Activated T-helper 17 cell treated with anti-CD3 and anti-CD28 coated beads, Interleukin-2, amount 50 U/mL, for 72 hours (primary cell): ENCODE data around the gene PCBP4. TPM values are rescaled to one million over a fixed set of nuclear protein-coding genes. Genes with fewer than 3 reads are reported as not detected.
"Not testable (repeated sequence)": the region's sequence is repeated elsewhere in the genome, so short reads cannot be mapped to it uniquely, and the experiment has no call there.

Experiments used
- ATAC-seq: fragments of 150-1000 bp; cut with Tn5 transposase; replicated peaks from 2 replicates; pipeline ENCODE4 v1.10.0; 2021; ENCODE audit warnings: mild to moderate bottlenecking, moderate library complexity
- H3K27ac Mint-ChIP-seq: one replicate; pipeline ENCODE4 v1.8.0; 2022; ENCODE audit warnings: mixed read lengths
- H3K27me3 Mint-ChIP-seq: one replicate; pipeline ENCODE4 v1.8.0; 2022; ENCODE audit warnings: mixed read lengths
- H3K36me3 Mint-ChIP-seq: one replicate; pipeline ENCODE4 v1.8.0; 2022; ENCODE audit warnings: low read depth, mild to moderate bottlenecking, mixed read lengths
- H3K4me1 Mint-ChIP-seq: one replicate; pipeline ENCODE4 v1.8.0; 2022; ENCODE audit warnings: mixed read lengths
- H3K4me3 Mint-ChIP-seq: one replicate; pipeline ENCODE4 v1.8.0; 2022; ENCODE audit warnings: mild to moderate bottlenecking, mixed read lengths
- H3K9me3 Mint-ChIP-seq: one replicate; pipeline ENCODE4 v1.8.0; 2022; ENCODE audit warnings: mixed read lengths
- total RNA-seq, 2 donors: library from RNA; stranded (reverse); gene quantifications; one replicate each; pipeline ENCODE4 v1.2.3, GENCODE V29; 2022

The PCBP4 gene
- total RNA-seq, 2 donors from 2014 or later, result 16.4 to 18.5 TPM

DNA sequence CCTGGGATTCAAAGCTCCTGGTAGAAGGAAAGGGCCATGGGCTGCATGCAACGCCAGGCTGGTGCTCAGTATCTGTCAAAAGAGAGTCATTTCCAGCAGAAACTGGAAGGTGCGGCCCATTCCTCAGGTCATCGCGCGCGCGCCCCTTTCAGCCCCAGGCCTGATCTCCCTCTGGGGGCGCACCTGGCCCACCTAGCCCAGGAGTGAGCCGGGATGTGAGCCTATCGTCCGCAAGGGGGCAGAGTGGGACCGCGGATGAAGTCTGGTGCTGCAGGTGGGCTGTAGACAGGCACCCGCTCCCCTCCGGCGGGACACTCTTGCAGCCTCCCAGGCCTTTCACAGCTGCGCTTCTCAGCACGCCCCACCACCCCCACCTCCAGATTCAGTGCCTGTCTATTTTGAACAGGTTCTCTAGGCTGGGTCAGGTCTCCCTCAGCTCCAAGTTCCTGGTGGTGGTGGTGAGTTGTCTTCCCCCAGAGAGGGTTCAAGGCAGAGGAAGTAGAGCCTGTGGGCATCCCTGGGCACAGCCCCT is 34.3 kb upstream of the PCBP4 start:
- H3K9me3 Mint-ChIP-seq, result no peaks in the 10 kb centered on the region

DNA sequence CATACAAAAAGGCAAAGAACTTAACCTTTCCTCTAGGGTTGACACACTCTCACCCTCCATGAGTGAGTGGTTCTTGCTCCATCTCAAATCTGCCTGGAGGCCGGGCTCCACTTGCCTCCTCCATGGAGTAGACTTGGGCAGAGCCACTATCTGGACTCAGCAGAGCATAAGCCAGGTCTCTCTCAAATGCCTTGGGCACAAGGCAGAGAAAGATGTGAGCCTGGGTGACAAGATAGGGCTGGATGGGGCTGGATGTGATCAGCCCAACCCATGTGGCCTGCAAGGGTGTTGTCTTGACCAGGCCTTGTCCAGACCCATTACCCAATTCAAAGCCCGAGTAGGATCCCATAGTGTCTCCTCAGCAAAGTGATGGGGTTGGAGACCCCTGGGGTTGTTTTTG is 32.6 kb upstream of the PCBP4 start:
- H3K9me3 Mint-ChIP-seq, result no peaks in the 10 kb centered on the region
- no peak overlapping the region for H3K27ac Mint-ChIP-seq
- peaks cover 12% of the 10 kb centered on the region for H3K36me3 Mint-ChIP-seq
- peaks cover 4% of the 10 kb centered on the region for H3K4me1 Mint-ChIP-seq
- no peaks in the 10 kb centered on the region for H3K27me3 Mint-ChIP-seq
- ATAC-seq, result no peak
- H3K4me3 Mint-ChIP-seq, result no peak overlapping the region

More for the DNA sequence above, 34.3 kb upstream of the PCBP4 start:
- no peaks in the 10 kb centered on the region for H3K27me3 Mint-ChIP-seq
- no peak overlapping the region for H3K4me3 Mint-ChIP-seq
- no peak overlapping the region for H3K27ac Mint-ChIP-seq
- H3K4me1 Mint-ChIP-seq, result no peaks in the 10 kb centered on the region
- ATAC-seq, result peak; percentile 96
- no peaks in the 10 kb centered on the region for H3K36me3 Mint-ChIP-seq

DNA sequence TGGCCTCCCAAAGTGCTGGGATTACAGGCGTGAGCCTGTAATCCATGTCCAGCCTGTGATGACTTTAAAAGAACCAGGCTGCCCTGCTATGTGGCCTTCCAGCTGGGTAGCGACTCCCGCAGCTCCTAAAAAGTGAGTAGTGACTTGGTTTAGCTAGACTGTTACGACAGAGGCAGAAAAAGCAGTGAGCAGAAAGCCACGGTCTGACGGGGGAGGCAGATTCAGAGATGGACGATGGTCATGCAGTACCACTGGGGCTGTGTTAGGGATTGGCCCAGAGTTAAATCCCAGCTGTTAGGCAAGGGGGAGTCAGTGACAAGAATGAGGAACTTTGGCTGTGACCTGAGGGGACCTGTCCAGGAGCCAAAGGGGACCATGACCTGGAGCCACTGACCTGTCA is 31.5 kb upstream of the PCBP4 start:
- H3K4me1 Mint-ChIP-seq, result peaks cover 8% of the 10 kb centered on the region
- no peak overlapping the region for H3K4me3 Mint-ChIP-seq
- no peak for ATAC-seq
- no peak overlapping the region for H3K27ac Mint-ChIP-seq
- no peaks in the 10 kb centered on the region for H3K9me3 Mint-ChIP-seq
- peaks cover 23% of the 10 kb centered on the region for H3K36me3 Mint-ChIP-seq
- no peaks in the 10 kb centered on the region for H3K27me3 Mint-ChIP-seq

DNA sequence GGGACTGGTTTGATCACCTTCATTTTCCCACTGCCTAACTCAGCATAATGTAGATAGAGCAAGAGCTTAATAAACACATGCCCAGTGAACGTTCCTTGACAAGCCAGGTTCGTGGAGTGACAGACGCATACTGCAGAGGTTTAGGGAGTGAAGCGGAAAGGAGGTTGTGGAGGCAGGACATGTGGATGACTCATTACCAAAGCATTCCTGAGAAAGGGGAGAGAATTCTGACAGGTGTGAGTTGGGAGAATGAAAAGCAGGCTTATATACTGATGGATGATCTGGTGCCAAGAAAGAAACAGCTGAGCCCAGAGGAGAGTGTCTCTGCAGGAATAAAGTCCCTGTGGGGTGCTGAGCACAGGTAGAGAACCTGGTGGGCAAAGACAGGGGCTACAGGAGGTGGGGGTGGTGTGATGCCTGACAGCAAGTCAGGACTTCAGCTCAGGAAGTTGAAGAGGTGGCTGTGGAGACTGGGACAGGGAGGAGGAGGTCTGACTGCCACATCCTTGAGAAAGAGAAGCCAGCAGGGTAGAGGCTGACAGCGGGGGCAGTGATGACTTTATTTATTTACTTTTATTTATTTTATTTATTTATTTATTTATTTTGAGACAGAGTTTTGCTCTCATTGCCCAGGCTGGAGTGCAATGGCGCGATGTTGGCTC is 30.8 kb upstream of the PCBP4 start:
- Mint-ChIP-seq H3K27ac (peak overlapping the region; percentile 21), H3K4me1 (peaks cover 8% of the 10 kb centered on the region), H3K9me3 (no peaks in the 10 kb centered on the region), H3K4me3 (no peak overlapping the region), H3K27me3 (no peaks in the 10 kb centered on the region), H3K36me3 (peaks cover 30% of the 10 kb centered on the region)
- no peak for ATAC-seq

DNA sequence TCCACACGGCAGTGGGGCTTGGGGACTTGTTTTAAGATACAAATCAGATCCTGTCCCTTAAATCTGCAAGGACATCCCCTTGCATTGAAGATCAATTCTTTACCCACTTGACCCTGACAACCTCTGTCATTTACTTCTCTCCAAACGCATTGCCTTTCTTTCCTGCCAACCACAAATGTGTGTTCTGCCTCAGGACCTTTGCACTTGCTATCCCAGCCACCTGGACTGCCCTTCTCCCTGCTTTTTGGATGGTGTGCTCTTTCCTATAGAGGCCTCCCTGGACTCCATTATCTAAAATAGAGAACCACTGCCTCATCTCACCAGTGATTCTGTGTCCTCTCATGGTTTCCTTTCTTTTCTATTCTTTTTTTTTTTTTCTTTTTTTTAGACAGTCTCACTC is 29.9 kb upstream of the PCBP4 start:
- Mint-ChIP-seq H3K4me3 (peak overlapping the region; percentile 22), H3K36me3 (peaks cover 39% of the 10 kb centered on the region), H3K9me3 (no peaks in the 10 kb centered on the region), H3K27ac (peak overlapping the region; percentile 9), H3K4me1 (peaks cover 11% of the 10 kb centered on the region), H3K27me3 (no peaks in the 10 kb centered on the region)
- no peak for ATAC-seq

DNA sequence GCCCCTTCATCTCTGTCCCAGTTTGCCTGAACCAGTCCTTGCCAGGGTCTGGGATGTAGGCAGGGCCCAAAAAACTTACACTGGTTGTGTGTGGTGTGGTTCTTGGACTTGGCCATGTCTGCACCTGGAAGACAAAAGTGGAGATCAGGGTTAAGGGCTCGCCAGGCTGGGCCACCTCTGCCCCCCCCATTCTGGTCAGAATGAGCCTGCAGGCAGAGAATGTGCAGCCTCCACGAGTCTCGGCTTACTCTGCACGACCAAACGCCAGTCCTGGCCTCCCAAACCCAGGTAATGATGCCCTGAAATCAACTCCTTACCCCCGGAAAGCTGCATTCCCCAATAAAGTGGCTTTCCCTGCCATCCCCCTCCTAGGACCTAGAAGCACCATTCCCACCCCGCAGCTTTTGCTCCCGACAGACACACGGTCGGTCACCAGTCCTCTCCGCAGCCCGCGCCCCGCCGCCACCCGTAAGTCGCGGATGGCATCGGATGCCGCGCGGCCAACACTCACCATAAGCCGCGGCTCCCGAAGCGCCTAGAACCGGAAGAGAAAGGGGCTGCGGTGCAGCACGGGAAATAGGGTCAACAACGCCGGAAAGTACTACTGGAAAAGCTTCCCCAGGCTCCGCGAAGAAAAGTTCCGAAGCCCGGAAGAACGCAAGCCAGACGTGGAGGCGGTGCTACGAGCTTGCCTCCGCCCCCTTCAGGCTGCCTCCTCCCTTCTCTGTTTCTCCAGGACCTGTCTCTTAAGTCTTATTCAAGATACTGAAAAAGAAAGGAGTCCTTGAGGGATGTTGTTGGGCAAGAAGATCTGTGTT is 28.3 kb upstream of the PCBP4 start, which contains the start of gene RPL29:
Gene RPL29 (minus strand): TSS at position 550 of the 818 bp plus-strand sequence. CDS start 434 bp downstream, at position 116.
- Mint-ChIP-seq H3K4me1 (peaks cover 11% of the 10 kb centered on the region), H3K27me3 (no peaks in the 10 kb centered on the region), H3K27ac (peak within 1 kb of the TSS; percentile 100), H3K4me3 (peak within 1 kb of the TSS; percentile 97), H3K9me3 (no peaks in the 10 kb centered on the region), H3K36me3 (peaks cover 51% of the 10 kb centered on the region)
- peak; percentile 97 for ATAC-seq

DNA sequence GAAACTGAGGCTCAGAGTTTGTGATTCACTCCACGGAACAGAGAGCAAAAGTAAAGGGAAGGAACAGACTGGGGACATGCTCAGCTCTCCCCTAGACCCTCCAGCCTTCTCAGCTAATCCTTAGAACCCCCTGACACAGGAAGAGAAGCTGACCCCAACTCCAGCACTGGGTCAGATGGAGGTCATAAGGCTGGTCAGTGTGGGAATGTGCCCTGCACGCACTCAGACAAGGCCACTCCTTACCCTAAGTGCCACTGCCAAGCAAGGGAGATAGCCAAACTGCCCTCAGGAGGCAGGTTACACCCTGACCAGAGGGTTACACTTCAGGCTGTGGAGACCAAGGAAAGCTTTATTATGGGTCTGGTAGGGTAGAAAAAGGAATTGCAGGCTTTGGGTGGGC is 27.3 kb upstream of the PCBP4 start:
- Mint-ChIP-seq H3K9me3 (no peaks in the 10 kb centered on the region), H3K27ac (peak overlapping the region; percentile 100), H3K4me1 (peaks cover 11% of the 10 kb centered on the region), H3K4me3 (peak overlapping the region; percentile 97), H3K36me3 (peaks cover 51% of the 10 kb centered on the region), H3K27me3 (no peaks in the 10 kb centered on the region)
- ATAC-seq, result no peak

DNA sequence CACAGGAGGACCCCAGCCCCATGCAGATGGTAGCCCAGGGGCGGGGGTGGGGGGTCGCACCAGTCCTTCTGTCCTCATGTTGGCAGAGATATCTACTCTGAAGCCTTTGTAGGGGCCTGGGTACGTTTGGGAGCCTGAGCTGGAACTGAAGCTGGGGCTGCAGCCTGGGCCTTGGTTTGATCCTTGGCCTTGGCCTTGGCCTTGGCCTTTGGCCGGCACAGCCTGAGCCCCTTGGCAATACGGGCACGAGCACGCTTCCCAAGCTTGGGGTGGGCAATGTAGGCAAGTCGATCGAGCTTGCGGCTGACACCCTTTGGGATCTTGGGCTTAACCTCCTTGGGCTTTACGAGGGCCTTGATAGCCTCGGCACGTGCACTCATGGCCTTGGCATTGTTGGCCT is 26.4 kb upstream of the PCBP4 start:
- peaks cover 16% of the 10 kb centered on the region for H3K4me1 Mint-ChIP-seq
- not testable (repeated sequence) for H3K9me3 Mint-ChIP-seq, H3K27me3 Mint-ChIP-seq, ATAC-seq
- peak overlapping the region; percentile 100 for H3K27ac Mint-ChIP-seq
- H3K4me3 Mint-ChIP-seq, result peak overlapping the region; percentile 97
- peaks cover 51% of the 10 kb centered on the region for H3K36me3 Mint-ChIP-seq

DNA sequence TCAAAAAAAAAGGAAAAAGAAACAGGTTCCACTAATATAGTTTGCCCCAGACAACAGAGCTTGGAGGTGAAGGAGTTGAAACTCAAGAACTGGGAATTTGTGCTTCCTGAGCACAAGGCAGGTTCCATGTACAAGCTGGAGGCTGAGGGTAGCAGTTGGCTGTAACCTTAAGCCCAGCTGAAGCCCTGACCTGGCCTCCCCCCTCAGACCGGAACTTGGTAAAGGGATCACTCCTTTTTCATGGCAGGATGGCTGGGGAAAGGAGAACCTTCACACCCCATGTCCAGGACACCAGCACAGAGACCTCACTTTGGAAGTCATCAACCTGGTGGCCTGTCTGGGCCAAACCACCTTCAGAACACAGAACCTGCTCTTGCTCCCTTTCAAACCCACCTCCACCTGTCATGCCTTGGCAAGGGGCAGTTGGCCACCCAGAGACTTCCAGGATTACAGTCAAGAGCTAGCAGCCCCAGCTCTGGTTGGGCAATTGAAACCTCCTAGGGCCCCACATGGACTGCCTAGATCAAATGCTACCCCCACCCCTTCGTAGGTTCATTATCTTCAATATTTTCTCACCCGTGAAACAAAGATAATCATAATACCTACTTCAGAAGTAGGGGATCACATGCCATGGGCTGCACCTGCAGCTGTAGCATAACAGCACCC is 24.9 kb upstream of the PCBP4 start:
- peak overlapping the region; percentile 100 for H3K27ac Mint-ChIP-seq
- H3K9me3 Mint-ChIP-seq, result no peaks in the 10 kb centered on the region
- ATAC-seq, result no peak
- peaks cover 18% of the 10 kb centered on the region for H3K4me1 Mint-ChIP-seq
- no peaks in the 10 kb centered on the region for H3K27me3 Mint-ChIP-seq
- H3K36me3 Mint-ChIP-seq, result peaks cover 51% of the 10 kb centered on the region
- H3K4me3 Mint-ChIP-seq, result peak overlapping the region; percentile 97

DNA sequence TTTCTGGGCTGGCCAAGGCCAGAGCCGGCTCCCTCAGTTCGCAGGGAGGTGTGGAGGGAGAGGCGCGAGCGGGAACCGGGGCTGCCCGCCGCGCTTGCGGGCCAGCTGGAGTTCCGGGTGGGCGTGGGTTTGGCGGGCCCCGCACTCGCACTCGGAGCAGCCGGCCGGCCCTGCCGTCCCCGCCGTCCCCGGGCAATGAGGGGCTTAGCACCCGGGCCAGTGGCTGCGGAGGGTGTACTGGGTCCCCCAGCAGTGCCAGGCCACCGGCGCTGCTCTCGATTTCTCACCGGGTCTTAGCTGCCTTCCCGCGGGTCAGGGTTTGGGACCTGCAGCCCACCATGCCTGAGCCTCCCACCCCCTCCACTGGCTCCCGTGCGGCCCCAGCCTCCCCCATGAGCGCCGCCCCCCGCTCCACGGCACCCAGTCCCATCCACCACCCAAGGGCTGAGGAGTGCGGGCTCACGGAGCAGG is 23.3 kb upstream of the PCBP4 start:
- not testable (repeated sequence) for ATAC-seq, H3K9me3 Mint-ChIP-seq, H3K27me3 Mint-ChIP-seq, H3K4me3 Mint-ChIP-seq, H3K27ac Mint-ChIP-seq
- Mint-ChIP-seq H3K4me1 (peaks cover 15% of the 10 kb centered on the region), H3K36me3 (peaks cover 46% of the 10 kb centered on the region)

DNA sequence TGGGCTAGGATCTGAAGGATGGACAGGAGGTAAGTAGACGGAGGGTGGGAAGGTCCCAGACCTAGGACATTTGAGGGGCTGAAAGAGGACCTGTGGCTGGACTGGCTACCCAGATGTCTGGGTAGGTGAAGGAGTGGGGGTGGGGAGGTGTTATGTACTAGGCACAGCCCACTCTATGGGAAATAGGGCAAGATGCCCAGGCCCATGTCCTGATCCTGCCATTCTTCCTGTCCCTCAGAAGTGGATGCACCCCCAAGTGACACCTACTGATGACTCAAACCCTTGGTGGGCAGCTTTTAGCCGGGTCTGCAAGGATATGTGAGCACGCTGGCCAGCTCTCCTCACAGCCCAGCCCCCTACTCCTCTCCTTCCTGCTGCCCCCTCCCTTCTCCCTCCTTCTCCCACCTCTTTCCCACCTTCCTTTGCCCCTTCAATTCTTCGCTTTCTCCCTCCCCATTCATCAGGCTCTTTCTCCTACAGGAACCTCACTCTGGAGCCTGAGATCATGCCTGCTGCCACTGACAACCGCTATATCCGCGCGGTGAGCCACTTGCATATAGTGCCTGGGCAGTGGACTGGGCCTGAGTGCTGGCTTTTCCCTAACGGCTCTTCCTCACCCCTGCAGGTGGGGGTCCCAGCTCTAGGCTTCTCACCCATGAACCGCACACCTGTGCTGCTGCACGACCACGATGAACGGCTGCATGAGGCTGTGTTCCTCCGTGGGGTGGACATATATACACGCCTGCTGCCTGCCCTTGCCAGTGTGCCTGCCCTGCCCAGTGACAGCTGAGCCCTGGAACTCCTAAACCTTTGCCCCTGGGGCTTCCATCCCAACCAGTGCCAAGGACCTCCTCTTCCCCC is 21.3 kb upstream of the PCBP4 start:
- H3K27ac Mint-ChIP-seq, result peak overlapping the region; percentile 82
- peaks cover 26% of the 10 kb centered on the region for H3K36me3 Mint-ChIP-seq
- no peak overlapping the region for H3K4me3 Mint-ChIP-seq
- H3K9me3 Mint-ChIP-seq, result no peaks in the 10 kb centered on the region
- no peak for ATAC-seq
- peaks cover 10% of the 10 kb centered on the region for H3K4me1 Mint-ChIP-seq
- no peaks in the 10 kb centered on the region for H3K27me3 Mint-ChIP-seq

DNA sequence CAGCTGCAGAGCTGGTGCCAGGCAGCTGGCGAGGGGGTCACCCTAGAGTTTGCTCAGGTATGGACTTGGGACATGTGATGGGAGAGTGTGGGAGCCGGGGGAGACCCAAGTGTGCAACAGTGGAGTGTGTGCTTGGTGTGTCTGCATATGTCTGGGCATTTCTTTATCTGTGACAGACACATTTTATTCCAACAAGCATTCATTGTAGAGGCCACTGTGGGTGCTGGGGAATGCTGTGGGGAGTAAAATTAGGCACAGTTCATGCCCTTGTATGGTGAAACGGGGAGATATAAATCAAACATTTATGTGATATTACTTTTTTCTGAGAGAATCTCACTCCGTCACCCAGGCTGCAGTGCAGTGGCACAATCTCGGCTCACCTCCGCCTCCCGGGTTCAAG is 20.3 kb upstream of the PCBP4 start:
- H3K9me3 Mint-ChIP-seq, result no peaks in the 10 kb centered on the region
- H3K4me1 Mint-ChIP-seq, result peaks cover 9% of the 10 kb centered on the region
- ATAC-seq, result no peak
- H3K4me3 Mint-ChIP-seq, result no peak overlapping the region
- H3K27ac Mint-ChIP-seq, result peak overlapping the region; percentile 46
- no peaks in the 10 kb centered on the region for H3K27me3 Mint-ChIP-seq
- peaks cover 21% of the 10 kb centered on the region for H3K36me3 Mint-ChIP-seq

DNA sequence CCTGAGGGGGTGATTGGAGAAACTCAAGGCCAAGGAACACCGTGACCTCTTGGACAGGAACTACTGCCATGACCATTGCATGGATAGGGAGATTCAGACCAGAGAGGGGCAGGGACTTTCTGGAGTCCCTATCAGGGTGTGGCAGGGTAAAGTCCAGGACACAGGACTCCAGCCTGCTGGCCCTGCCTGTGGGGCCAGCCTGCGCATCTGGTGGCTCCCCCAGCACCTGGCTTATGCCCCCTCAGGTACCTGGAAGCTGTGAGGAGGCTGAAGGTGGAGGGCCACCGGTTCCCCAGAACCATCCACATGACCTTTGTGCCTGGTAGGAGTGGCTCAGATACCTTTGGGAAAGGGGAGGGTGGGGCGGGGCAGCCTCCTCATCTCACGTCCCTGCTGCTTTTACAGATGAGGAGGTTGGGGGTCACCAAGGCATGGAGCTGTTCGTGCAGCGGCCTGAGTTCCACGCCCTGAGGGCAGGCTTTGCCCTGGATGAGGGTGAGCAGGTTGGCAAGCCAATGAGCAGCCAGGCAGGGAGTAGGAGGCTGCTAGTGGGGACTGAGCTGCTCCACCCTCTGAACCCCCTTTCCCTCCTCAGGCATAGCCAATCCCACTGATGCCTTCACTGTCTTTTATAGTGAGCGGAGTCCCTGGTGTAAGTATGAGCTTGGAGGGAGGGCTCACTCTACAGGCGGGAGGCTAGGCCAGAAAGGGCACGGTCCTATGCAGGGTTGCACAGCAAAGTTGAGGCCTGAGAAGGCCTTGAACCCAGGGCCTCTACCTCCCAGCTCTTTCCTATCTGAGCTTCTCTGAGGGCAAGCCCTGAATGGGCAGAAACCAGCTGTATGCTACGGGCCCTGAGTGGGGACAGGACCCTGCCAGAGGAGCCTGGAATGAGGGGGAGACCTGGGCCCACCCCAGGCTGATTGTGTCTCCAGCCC is 19.0 kb upstream of the PCBP4 start:
- no peaks in the 10 kb centered on the region for H3K27me3 Mint-ChIP-seq
- H3K4me3 Mint-ChIP-seq, result no peak overlapping the region

More for the DNA sequence above, 19.0 kb upstream of the PCBP4 start:
- Mint-ChIP-seq H3K36me3 (peaks cover 13% of the 10 kb centered on the region), H3K4me1 (peaks cover 10% of the 10 kb centered on the region), H3K9me3 (no peaks in the 10 kb centered on the region), H3K27ac (peak overlapping the region; percentile 46)
- no peak for ATAC-seq
